HG03025 (cell line): ENCODE data around the gene WDCP.
A peak's percentile ranks its signal among the peaks of the same experiment; 100 is the strongest.
"Not testable (repeated sequence)": the region's sequence is repeated elsewhere in the genome, so short reads cannot be mapped to it uniquely, and the experiment has no call there.

ENCODE experiments used
- ATAC-seq: cut with Tn5 transposase; IDR thresholded peaks from one replicate; pipeline ENCODE4 v1.9.1; 2021; ENCODE audit warnings: mild to moderate bottlenecking, moderate library complexity; ENCODE audit not compliant: unreplicated experiment, low FRiP score

WDCP gene, protein sequence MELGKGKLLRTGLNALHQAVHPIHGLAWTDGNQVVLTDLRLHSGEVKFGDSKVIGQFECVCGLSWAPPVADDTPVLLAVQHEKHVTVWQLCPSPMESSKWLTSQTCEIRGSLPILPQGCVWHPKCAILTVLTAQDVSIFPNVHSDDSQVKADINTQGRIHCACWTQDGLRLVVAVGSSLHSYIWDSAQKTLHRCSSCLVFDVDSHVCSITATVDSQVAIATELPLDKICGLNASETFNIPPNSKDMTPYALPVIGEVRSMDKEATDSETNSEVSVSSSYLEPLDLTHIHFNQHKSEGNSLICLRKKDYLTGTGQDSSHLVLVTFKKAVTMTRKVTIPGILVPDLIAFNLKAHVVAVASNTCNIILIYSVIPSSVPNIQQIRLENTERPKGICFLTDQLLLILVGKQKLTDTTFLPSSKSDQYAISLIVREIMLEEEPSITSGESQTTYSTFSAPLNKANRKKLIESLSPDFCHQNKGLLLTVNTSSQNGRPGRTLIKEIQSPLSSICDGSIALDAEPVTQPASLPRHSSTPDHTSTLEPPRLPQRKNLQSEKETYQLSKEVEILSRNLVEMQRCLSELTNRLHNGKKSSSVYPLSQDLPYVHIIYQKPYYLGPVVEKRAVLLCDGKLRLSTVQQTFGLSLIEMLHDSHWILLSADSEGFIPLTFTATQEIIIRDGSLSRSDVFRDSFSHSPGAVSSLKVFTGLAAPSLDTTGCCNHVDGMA

GRCh38 chr2:24046930-24047702, at the start of gene WDCP:
Gene WDCP (minus strand): TSS chr2:24047391. CDS start chr2:24039494, 7,897 bp downstream.
- ATAC-seq: peak; percentile 97

- not testable (repeated sequence) for ATAC-seq
Measured at GRCh38 chr2:24095171-24095677, 48.0 kb upstream of the WDCP start.

GRCh38 chr2:24093270-24093669, 46.1 kb upstream of the WDCP start:
- ATAC-seq: not testable (repeated sequence)

- no peak for ATAC-seq
Measured at GRCh38 chr2:24088821-24089359, 41.7 kb upstream of the WDCP start.

DNA sequence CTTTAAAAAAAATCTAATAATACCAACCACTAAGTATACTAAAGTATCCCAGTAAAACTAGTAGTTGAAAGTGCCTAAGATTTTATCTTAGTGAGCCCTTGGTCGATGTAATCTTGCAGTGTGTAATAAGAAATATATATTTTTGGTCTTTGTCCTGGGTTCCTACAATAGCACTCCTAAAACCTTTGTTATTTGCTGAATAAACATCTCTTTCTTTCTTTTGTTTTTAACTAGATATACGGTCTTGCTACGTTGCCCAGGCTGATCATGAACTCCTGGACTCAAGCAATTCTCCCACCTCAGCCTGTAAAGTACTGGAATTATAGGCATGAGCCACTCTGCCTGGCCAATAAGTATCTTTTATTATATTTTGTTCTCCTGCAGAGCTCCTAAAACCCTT, 39.8 kb upstream of the WDCP start:
- ATAC-seq: no peak

- no peak for ATAC-seq
Measured at GRCh38 chr2:24086241-24086640, 39.0 kb upstream of the WDCP start.

DNA sequence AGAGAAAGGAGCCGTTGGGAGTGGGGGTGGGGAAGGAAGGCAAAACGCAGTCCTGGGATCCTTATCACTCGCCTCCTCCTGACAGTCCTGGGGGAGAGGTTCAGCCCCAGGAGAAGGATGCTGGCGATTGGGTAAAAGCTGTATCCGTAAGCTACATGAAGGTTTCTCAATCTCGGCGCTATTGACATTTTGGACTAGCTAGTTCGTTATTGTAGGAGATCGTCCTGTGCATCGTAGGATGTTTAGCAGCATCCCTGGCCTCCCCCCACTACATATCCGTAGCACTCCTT, 38.0 kb upstream of the WDCP start:
- ATAC-seq: no peak

DNA sequence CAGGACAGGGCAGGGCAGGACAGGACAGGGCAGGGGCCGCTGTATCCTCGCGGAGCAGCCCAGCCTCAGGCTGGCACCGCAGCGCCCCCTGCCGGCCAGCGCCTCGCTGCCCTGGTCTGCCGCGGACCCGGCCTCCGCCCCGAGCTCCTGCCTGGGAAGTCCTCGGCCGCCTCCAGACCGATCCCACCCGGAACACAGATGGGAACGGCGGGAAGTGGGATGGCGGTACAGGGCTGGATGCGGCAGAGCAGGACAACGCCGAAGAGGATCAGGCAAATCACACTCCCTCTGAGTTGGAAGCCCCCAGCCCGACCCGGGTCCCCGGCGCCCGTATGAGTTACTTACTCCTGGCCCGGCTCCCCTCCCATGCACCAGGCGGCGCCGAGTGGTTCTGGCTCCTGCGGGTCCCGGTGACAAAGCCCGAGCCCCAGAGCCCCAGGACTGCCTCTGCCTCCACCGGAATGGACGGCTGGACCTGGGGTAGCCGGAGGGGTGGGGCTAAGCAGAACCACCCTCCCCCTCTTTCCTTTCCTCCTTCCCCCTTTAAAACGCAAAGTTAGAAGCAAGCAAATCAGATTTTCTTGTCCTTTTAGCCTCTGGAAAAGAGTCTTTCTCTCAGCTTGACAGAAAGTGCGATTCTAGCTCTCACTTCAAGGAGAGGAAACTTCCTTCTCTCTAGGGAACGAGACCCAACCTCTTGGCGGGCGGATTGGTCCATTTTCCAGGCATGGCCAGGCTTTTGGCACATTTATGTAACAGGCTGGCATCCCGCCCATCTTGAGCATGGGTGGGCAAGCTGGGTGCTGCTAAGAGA, 37.4 kb upstream of the WDCP start, which contains the start of gene TP53I3:
TP53I3 (minus strand) TSS at position 449 of the 814 bp plus-strand sequence. CDS start 508 bp downstream, outside the sequence.
- ATAC-seq: peak; percentile 76

DNA sequence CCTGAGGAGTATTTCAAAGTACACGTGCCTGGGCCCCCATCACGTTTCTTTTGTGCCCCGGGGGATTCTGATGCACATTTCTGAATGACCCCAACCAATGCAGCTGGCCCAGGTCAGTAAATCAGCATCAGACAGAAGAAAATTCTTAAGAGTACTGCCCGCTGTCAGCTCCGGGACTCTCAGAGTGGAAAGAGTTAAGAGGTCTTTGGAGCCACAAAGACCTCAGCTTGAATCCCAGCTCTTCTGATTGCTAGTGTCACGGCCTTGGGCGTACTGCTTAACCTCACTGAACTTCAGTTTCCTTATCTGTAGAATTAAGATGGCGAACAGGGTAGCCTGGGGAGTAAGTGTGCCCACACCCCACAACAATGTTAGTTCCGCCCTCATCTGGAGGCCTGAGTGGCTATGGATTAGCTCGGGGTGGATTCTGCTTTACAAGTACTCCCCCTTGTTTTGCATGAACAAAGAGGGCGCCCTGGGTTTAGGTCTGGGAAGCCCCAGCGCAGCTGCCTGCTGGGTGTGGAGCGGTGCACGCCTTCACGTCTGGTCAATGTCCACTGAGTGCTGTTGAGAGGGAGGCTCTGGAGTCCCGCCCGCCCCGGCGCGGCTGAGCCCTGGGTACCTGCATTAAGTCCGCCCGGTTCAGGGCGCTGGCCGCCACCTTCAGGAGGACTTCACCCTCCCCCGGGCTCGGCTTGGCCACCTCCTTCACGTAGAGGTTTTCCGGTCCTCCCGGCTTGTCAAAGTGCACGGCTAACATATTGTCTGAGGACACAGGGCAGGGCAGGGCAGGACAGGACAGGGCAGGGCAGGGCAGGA, 36.6 kb upstream of the WDCP start:
- ATAC-seq: peak; percentile 62

GRCh38 chr2:24082787-24083566, 35.8 kb upstream of the WDCP start:
- ATAC-seq: no peak

DNA sequence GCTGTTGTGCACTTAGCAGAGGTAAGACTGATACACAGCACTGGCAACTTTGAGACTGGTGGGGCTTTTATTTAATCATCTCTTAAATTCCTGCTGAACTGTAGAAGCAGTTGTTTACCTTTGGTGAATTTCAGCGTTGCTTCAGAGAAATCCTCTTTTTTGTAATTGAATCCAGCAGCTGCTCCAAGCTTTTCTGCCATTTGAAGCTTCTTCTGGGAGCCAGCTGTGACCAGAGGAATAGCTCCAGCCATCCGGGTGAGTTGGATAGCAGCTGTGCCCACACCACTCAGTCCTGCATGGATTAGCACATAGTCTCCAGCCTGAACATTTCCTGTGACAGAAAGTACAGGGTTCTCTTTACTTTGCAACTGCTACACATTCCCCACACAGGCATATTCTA, 33.5 kb upstream of the WDCP start:
- no peak for ATAC-seq

- ATAC-seq: no peak
Measured at GRCh38 chr2:24077879-24078278, 30.7 kb upstream of the WDCP start.

- ATAC-seq: no peak
Measured at GRCh38 chr2:24077535-24077877, 30.3 kb upstream of the WDCP start.

DNA sequence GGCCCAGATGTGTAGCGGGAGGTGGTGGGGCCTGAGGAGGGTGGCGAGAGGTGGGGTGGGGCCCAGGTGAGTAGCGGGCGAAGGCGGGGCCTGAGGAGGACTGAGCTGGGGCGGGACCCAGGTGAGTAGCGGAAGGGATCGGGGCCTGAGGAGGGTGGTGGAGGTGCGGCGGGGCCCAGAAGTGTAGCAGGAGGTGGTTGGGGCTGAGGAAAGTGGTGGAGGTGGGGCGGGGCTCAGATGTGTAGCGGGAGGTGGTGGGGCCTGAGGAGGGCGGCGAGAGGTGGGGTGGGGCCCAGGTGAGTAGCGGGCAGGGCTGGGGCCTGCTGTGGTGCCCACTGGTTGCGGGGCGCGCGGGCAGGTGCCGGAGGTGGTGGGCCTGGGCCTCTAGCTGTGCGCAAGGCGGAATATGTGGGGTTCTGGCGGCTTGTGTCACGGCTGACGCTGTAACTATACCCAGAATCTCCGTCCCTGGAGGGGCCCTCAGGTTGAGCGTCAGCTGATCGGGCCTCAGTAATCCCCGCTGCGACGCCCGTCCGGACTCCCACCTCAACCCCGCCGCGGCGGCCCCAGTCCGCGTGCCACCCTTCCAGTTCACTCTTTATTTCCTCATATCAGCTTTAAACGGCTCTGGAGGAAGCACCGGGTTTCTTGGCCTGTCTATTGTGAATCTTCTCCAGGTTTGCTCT, 29.8 kb upstream of the WDCP start:
- peak; percentile 11 for ATAC-seq

- peak; percentile 89 for ATAC-seq
Measured at GRCh38 chr2:24075915-24076848, 29.0 kb upstream of the WDCP start, which contains the start of gene SF3B6. Gene SF3B6 (minus strand): TSS chr2:24076326. CDS start chr2:24076229, 97 bp downstream.

GRCh38 chr2:24075259-24075658, 28.1 kb upstream of the WDCP start:
- ATAC-seq: no peak

- ATAC-seq: no peak
Measured at GRCh38 chr2:24073816-24074215, 26.6 kb upstream of the WDCP start.
